Measurements from ENCODE around the gene DISP3.

Gene DISP3

GRCh38 chr1:11461531-11462137, 17.3 kb upstream of the DISP3 start:
- TF ChIP-seq CTCF (conservative IDR thresholded peaks at IDR 0.05), result no peak
- no peak overlapping the region for H3K27ac ChIP-seq

- peak overlapping the region; percentile 60 for H3K27ac ChIP-seq
- TF ChIP-seq CTCF (conservative IDR thresholded peaks at IDR 0.05), result no peak
Measured at GRCh38 chr1:11462224-11462923, 16.6 kb upstream of the DISP3 start.

- peak overlapping the region; percentile 60 for H3K27ac ChIP-seq
- no peak for TF ChIP-seq CTCF (conservative IDR thresholded peaks at IDR 0.05)
Measured at GRCh38 chr1:11463177-11463576, 15.8 kb upstream of the DISP3 start.

- TF ChIP-seq CTCF (conservative IDR thresholded peaks at IDR 0.05), result no peak
Measured at GRCh38 chr1:11465307-11465706, 13.6 kb upstream of the DISP3 start.

GRCh38 chr1:11466416-11466815, 12.5 kb upstream of the DISP3 start:
- H3K27ac ChIP-seq, result no peak overlapping the region
- no peak for TF ChIP-seq CTCF (conservative IDR thresholded peaks at IDR 0.05)

More at GRCh38 chr1:11465307-11465706, 13.6 kb upstream of the DISP3 start:
- H3K27ac ChIP-seq, result no peak overlapping the region

- TF ChIP-seq CTCF (conservative IDR thresholded peaks at IDR 0.05), result no peak
- no peak overlapping the region for H3K27ac ChIP-seq
Measured at GRCh38 chr1:11468878-11469277, 10.1 kb upstream of the DISP3 start.

- no peak for TF ChIP-seq CTCF (conservative IDR thresholded peaks at IDR 0.05)
- H3K27ac ChIP-seq, result no peak overlapping the region
Measured at GRCh38 chr1:11470912-11471311, 8.0 kb upstream of the DISP3 start.
